H9 (cell line): ENCODE measurements around the gene UQCC3. TPM values are rescaled to one million over a fixed set of nuclear protein-coding genes. Genes with fewer than 3 reads are reported as not detected.

Experiments used
- DNase-seq: peaks from one replicate; pipeline ENCODE4 v3.0.0-alpha.2; 2017
- H2AFZ ChIP-seq: one replicate; pipeline ENCODE4 v1.6.1; 2013; ENCODE audit warnings: mild to moderate bottlenecking, low read length, control low read depth, moderate library complexity
- H2AK5ac ChIP-seq: 2 replicates; pipeline ENCODE4 v1.6.1; 2013; ENCODE audit warnings: low read length, control low read depth, mixed read lengths; ENCODE audit not compliant: insufficient read length
- H2BK120ac ChIP-seq: one replicate; pipeline ENCODE4 v1.6.1; 2013; ENCODE audit warnings: low read depth, mild to moderate bottlenecking, low read length, control low read depth, inconsistent platforms; ENCODE audit not compliant: poor library complexity, severe bottlenecking
- H2BK12ac ChIP-seq: 2 replicates; pipeline ENCODE4 v1.6.1; 2013; ENCODE audit warnings: low read length, control low read depth, mixed read lengths, low read depth; ENCODE audit not compliant: insufficient read length
- H2BK15ac ChIP-seq: 2 replicates; pipeline ENCODE4 v1.6.1; 2013; ENCODE audit warnings: low read depth, low read length, control low read depth
- H2BK20ac ChIP-seq: one replicate; pipeline ENCODE4 v1.6.1; 2013; ENCODE audit warnings: low read depth, mild to moderate bottlenecking, low read length, control low read depth, inconsistent platforms; ENCODE audit not compliant: poor library complexity, severe bottlenecking
- H2BK5ac ChIP-seq: 2 replicates; pipeline ENCODE4 v1.6.1; 2013; ENCODE audit warnings: low read length, control low read depth, mixed read lengths; ENCODE audit not compliant: insufficient read length
- H3K14ac ChIP-seq: 2 replicates; pipeline ENCODE4 v1.6.1; 2013; ENCODE audit warnings: low read length, control low read depth; ENCODE audit not compliant: insufficient read depth
- H3K18ac ChIP-seq: 2 replicates; pipeline ENCODE4 v1.6.1; 2013; ENCODE audit warnings: low read depth, mild to moderate bottlenecking, mixed read lengths, low read length, control low read depth; ENCODE audit not compliant: insufficient read length
- H3K23ac ChIP-seq: 2 replicates; pipeline ENCODE4 v1.6.1; 2013; ENCODE audit warnings: low read length, control low read depth, mixed read lengths, low read depth; ENCODE audit not compliant: insufficient read length
- H3K23me2 ChIP-seq: 2 replicates; pipeline ENCODE4 v1.6.1; 2013; ENCODE audit warnings: low read depth, mild to moderate bottlenecking, mixed read lengths, low read length, control low read depth; ENCODE audit not compliant: insufficient read length, poor library complexity, severe bottlenecking
- H3K27ac ChIP-seq: 2 replicates; pipeline ENCODE4 v1.5.1; 2013; ENCODE audit warnings: low read length, control low read depth, mixed read lengths, low read depth; ENCODE audit not compliant: insufficient read length
- H3K27me3 ChIP-seq: 2 replicates; pipeline ENCODE4 v1.6.1; 2013; ENCODE audit warnings: low read length, control low read depth, inconsistent platforms; ENCODE audit not compliant: insufficient read depth
- H3K4ac ChIP-seq: 2 replicates; pipeline ENCODE4 v1.6.1; 2013; ENCODE audit warnings: low read depth, mild to moderate bottlenecking, control low read depth, inconsistent platforms, low read length, moderate library complexity
- H3K4me1 ChIP-seq: 2 replicates; pipeline ENCODE4 v1.6.1; 2013; ENCODE audit warnings: low read length, control low read depth, inconsistent platforms; ENCODE audit not compliant: insufficient read depth
- H3K4me2 ChIP-seq: 2 replicates; pipeline ENCODE4 v1.6.1; 2013; ENCODE audit warnings: low read length, control low read depth, mixed read lengths; ENCODE audit not compliant: insufficient read length, insufficient read depth
- H3K56ac ChIP-seq: 2 replicates; pipeline ENCODE4 v1.6.1; 2013; ENCODE audit warnings: low read depth, mild to moderate bottlenecking, mixed read lengths, low read length, control low read depth; ENCODE audit not compliant: insufficient read length
- H3K79me1 ChIP-seq: 2 replicates; pipeline ENCODE4 v1.6.1; 2013; ENCODE audit warnings: low read depth, mild to moderate bottlenecking, moderate library complexity, low read length, control low read depth, inconsistent platforms; ENCODE audit not compliant: insufficient read depth, poor library complexity, severe bottlenecking
- H3K79me2 ChIP-seq: 2 replicates; pipeline ENCODE4 v1.6.1; 2013; ENCODE audit warnings: low read length, control low read depth, inconsistent platforms; ENCODE audit not compliant: insufficient read depth
- H3K9ac ChIP-seq: 2 replicates; pipeline ENCODE4 v1.6.1; 2013; ENCODE audit warnings: low read length, control low read depth, mixed read lengths; ENCODE audit not compliant: insufficient read length; ENCODE audit errors: extremely low read depth
- H3K9me3 ChIP-seq: one replicate; pipeline ENCODE4 v1.6.1; 2013; ENCODE audit warnings: low read depth, low read length, inconsistent platforms; ENCODE audit not compliant: control insufficient read depth
- H3T11ph ChIP-seq: one replicate; pipeline ENCODE4 v1.6.1; 2013; ENCODE audit warnings: mild to moderate bottlenecking, low read length, control low read depth, inconsistent platforms
- H4K20me1 ChIP-seq: one replicate; pipeline ENCODE4 v1.6.1; 2013; ENCODE audit not compliant: control insufficient read depth, insufficient read length, insufficient read depth
- H4K5ac ChIP-seq: 2 replicates; pipeline ENCODE4 v1.6.1; 2013; ENCODE audit warnings: low read depth, mild to moderate bottlenecking, mixed read lengths, low read length, control low read depth; ENCODE audit not compliant: insufficient read length
- H4K8ac ChIP-seq: replicated peaks from 2 replicates; pipeline ENCODE4 v1.6.1; 2013; ENCODE audit warnings: low read length, control low read depth, mixed read lengths, low read depth; ENCODE audit not compliant: insufficient read length
- H4K91ac ChIP-seq: 2 replicates; pipeline ENCODE4 v1.6.1; 2013; ENCODE audit warnings: low read depth, mild to moderate bottlenecking, moderate library complexity, mixed read lengths, low read length, control low read depth; ENCODE audit not compliant: insufficient read length
- H3K27ac Mint-ChIP-seq, 3 experiments: 2 replicates in 2 of 3; 3 replicates in 1 of 3; pipeline ENCODE4 v1.8.0; 2020 to 2021; ENCODE audit warnings: mixed read lengths in 3 of 3, mild to moderate bottlenecking in 1 of 3, moderate library complexity in 1 of 3
- H3K27me3 Mint-ChIP-seq: 2 replicates; pipeline ENCODE4 v1.8.0; 2021; ENCODE audit warnings: low read depth, mild to moderate bottlenecking, moderate library complexity, mixed read lengths
- H3K36me3 Mint-ChIP-seq, 3 experiments: 2 replicates in 2 of 3; 3 replicates in 1 of 3; pipeline ENCODE4 v1.8.0; 2020 to 2021; ENCODE audit warnings: low read depth in 3 of 3, mixed read lengths in 3 of 3; ENCODE audit not compliant: insufficient read depth in 1 of 3
- H3K4me1 Mint-ChIP-seq, 2 experiments: 2 replicates each; pipeline ENCODE4 v1.8.0; 2020; ENCODE audit warnings: mixed read lengths in 2 of 2
- H3K4me3 Mint-ChIP-seq, 2 experiments: 2 replicates in 1 of 2; 3 replicates in 1 of 2; pipeline ENCODE4 v1.8.0; 2020 to 2021; ENCODE audit warnings: mild to moderate bottlenecking in 2 of 2, mixed read lengths in 2 of 2, moderate library complexity in 1 of 2
- H3K9me3 Mint-ChIP-seq, 2 experiments: 2 replicates in 1 of 2; 3 replicates in 1 of 2; pipeline ENCODE4 v1.8.0; 2020; ENCODE audit warnings: mild to moderate bottlenecking in 2 of 2, mixed read lengths in 2 of 2, moderate library complexity in 1 of 2
- CTCF ChIP-seq: fragments of 200-600 bp; sonication (generic); conservative IDR thresholded peaks from 3 replicates; pipeline ENCODE4 v1.8.0; 2021; ENCODE audit warnings: antibody characterized with exemption, mild to moderate bottlenecking
- WGBS: extraction: QIAGEN DNeasy Blood & Tissue Kit; methylation state at CpG from one replicate; pipeline ENCODE4 v1.1.7; 2013; ENCODE audit warnings: missing lambda C conversion rate, low lambda C conversion rate, mixed read lengths; ENCODE audit not compliant: insufficient read length; ENCODE audit errors: extremely low coverage; 5-methylcytosine and 5-hydroxymethylcytosine counted together
- total RNA-seq: library from RNA; stranded (reverse); gene quantifications from 2 replicates; pipeline ENCODE4 v1.2.1, GENCODE V29; 2021

Gene UQCC3
- total RNA-seq, 1 experiment from 2014 or later, result 11.1 TPM

GRCh38 chr11:62648967-62649364 lies 22.5 kb upstream of the UQCC3 start:
- no peak overlapping the region for H3K27ac Mint-ChIP-seq
- Histone ChIP-seq H4K8ac (no peak overlapping the region), H4K91ac (no peak overlapping the region), H2BK5ac (no peak overlapping the region), H3K18ac (no peak overlapping the region), H2BK20ac (no peak overlapping the region), H2AK5ac (no peak overlapping the region), H3K23me2 (peaks cover 9% of the 10 kb centered on the region), H3K9ac (no peak overlapping the region), H4K20me1 (no peaks in the 10 kb centered on the region), H3K23ac (no peak overlapping the region), H3K4me2 (no peak overlapping the region), H2BK15ac (no peak overlapping the region), H3K4me1 (peaks cover 3% of the 10 kb centered on the region; the same call in 1 of the 2 replicates), H2BK120ac (no peak overlapping the region), H3K27ac (no peak overlapping the region), H4K5ac (no peak overlapping the region), H2AFZ (no peak overlapping the region), H3K14ac (no peak overlapping the region), H3K79me1 (no peaks in the 10 kb centered on the region), H2BK12ac (no peak overlapping the region), H3T11ph (no peak overlapping the region), H3K9me3 (no peaks in the 10 kb centered on the region), H3K56ac (no peak overlapping the region), H3K79me2 (peaks cover 12% of the 10 kb centered on the region; the same call in 1 of the 2 replicates), H3K4ac (no peak overlapping the region), H3K27me3 (no peaks in the 10 kb centered on the region)
- H3K4me3 Mint-ChIP-seq, result no peak overlapping the region
- TF ChIP-seq CTCF, result no peak
- DNase-seq, result no peak
- no CpG with 5 or more reads among the region's 11 CpGs for WGBS
- no peaks in the 10 kb centered on the region for H3K27me3 Mint-ChIP-seq
- H3K4me1 Mint-ChIP-seq, result peaks cover 12 to 17% of the 10 kb centered on the region in 2 experiments
- H3K36me3 Mint-ChIP-seq, result peaks cover 14 to 36% (median 23%) of the 10 kb centered on the region in 3 experiments
- no peaks in the 10 kb centered on the region for H3K9me3 Mint-ChIP-seq
